Liver (tissue), 3 donors: Measurements from ENCODE around the gene MAP4K2.

ENCODE experiments used
- JUND ChIP-seq, 2 donors: IDR thresholded peaks; 2 replicates each; pipeline ENCODE4 v1.6.1; 2016; ENCODE audit warnings: antibody characterized with exemption in 2 of 2
- RAD21 ChIP-seq, 2 donors: IDR thresholded peaks; 2 replicates each; pipeline ENCODE4 v1.6.1; 2016; ENCODE audit warnings: antibody characterized with exemption in 2 of 2, mild to moderate bottlenecking in 2 of 2
- TF ChIP-seq, protein P1 (sequence below): fragments of 150-350 bp; IDR thresholded peaks from 2 replicates; pipeline ENCODE4 v1.5.1; 2017; ENCODE audit warnings: improper control_type of control experiment, low read depth, low read length; ENCODE audit not compliant: missing input control
- TF ChIP-seq, protein P2 (sequence below): IDR thresholded peaks from 2 replicates; pipeline ENCODE4 v1.6.1; 2016; ENCODE audit warnings: antibody characterized with exemption
- donor health status: healthy.
- donor health status: healthy.

DNA sequence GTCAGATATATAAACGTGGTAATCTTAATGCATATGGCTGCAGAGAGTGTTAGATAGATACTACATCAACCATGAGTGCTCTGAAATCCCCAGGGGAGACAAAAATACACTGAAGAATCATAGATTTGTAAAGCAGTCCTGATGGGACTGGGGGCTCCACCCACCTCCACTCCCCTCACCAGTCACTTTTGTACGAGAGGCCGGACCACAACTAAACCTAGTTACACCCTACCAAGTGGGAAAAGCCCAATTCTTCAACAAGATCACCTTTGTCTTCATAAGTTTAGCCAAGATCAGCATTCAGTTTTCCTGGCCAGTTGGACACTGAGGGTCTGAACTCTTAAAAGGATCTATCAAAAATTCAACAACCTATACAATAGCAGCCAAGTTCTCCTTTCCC is 26.1 kb downstream of the MAP4K2 start:
- TF ChIP-seq, protein P1, sequence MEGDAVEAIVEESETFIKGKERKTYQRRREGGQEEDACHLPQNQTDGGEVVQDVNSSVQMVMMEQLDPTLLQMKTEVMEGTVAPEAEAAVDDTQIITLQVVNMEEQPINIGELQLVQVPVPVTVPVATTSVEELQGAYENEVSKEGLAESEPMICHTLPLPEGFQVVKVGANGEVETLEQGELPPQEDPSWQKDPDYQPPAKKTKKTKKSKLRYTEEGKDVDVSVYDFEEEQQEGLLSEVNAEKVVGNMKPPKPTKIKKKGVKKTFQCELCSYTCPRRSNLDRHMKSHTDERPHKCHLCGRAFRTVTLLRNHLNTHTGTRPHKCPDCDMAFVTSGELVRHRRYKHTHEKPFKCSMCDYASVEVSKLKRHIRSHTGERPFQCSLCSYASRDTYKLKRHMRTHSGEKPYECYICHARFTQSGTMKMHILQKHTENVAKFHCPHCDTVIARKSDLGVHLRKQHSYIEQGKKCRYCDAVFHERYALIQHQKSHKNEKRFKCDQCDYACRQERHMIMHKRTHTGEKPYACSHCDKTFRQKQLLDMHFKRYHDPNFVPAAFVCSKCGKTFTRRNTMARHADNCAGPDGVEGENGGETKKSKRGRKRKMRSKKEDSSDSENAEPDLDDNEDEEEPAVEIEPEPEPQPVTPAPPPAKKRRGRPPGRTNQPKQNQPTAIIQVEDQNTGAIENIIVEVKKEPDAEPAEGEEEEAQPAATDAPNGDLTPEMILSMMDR, result no peak
- TF ChIP-seq JUND (IDR thresholded peaks at IDR 0.05), result no peak
- TF ChIP-seq RAD21 (IDR thresholded peaks at IDR 0.05), result no peak
- TF ChIP-seq, protein P2, sequence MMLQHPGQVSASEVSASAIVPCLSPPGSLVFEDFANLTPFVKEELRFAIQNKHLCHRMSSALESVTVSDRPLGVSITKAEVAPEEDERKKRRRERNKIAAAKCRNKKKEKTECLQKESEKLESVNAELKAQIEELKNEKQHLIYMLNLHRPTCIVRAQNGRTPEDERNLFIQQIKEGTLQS, result no peak
